GM23248 (cell line): ENCODE data around the gene CMPK2.

Experiments
- EZH2 ChIP-seq: fragments of 200-600 bp; sonication (generic); IDR thresholded peaks from 2 replicates; pipeline ENCODE4 v1.6.1; 2018; ENCODE audit warnings: antibody characterized with exemption, mild to moderate bottlenecking; ENCODE audit not compliant: insufficient read depth, poor library complexity, severe bottlenecking
- EZH2phosphoT487 ChIP-seq: fragments of 200-600 bp; sonication (generic); IDR thresholded peaks from 2 replicates; pipeline ENCODE4 v1.6.1; 2018; ENCODE audit warnings: antibody characterized with exemption, moderate library complexity, mild to moderate bottlenecking, low read depth; ENCODE audit not compliant: insufficient read depth

DNA sequence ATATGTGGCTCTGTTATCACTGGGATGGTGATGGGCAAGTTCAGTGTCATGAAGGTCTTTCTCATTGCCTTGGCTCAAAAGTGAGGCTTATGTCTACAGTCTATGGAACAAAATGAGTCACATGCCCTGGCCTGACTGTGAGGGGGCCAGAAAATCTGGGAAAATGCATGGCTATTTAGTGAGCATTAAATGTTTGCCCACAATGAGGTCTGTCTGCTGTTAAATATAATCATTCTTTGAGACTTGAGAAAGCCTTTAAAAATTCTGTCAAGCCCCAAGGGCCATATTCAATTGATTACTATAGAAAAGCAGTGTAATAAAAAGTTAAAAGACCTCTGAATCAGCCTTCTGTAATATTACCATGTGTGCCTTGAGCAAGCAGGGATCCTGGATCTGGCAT, 46.0 kb upstream of the CMPK2 start:
- TF ChIP-seq EZH2 (no peak), EZH2phosphoT487 (no peak)
